MM.1S (cell line): Measurements from ENCODE around the gene CCDC188.

ENCODE experiments used
- DNase-seq: peaks from one replicate; pipeline ENCODE4 v3.0.0-alpha.2; 2015
- H2AFZ ChIP-seq: fragments of 300-600 bp; sonication (generic); 2 replicates; pipeline ENCODE4 v1.6.0; 2016; ENCODE audit warnings: antibody characterized with exemption, low read length
- H3F3A ChIP-seq: fragments of 300-600 bp; sonication (generic); 2 replicates; pipeline ENCODE4 v1.6.1; 2016; ENCODE audit warnings: mild to moderate bottlenecking, antibody characterized with exemption, low read length, moderate library complexity, mixed read lengths; ENCODE audit not compliant: insufficient read depth
- H3K27ac ChIP-seq: fragments of 300-600 bp; sonication (generic); 2 replicates; pipeline ENCODE4 v1.5.1; 2016; ENCODE audit warnings: mild to moderate bottlenecking, low read length
- H3K27me3 ChIP-seq: fragments of 300-600 bp; sonication (generic); replicated peaks from 2 replicates; pipeline ENCODE4 v1.6.0; 2016; ENCODE audit warnings: low read length; ENCODE audit not compliant: insufficient read depth
- H3K36me3 ChIP-seq: fragments of 300-600 bp; sonication (generic); replicated peaks from 2 replicates; pipeline ENCODE4 v1.6.1; 2016; ENCODE audit warnings: mild to moderate bottlenecking, low read length, mixed read lengths; ENCODE audit not compliant: insufficient read depth
- H3K4me1 ChIP-seq: fragments of 300-600 bp; sonication (generic); 2 replicates; pipeline ENCODE4 v1.6.1; 2016; ENCODE audit warnings: low read length, mixed read lengths
- H3K4me2 ChIP-seq: fragments of 300-600 bp; sonication (generic); 2 replicates; pipeline ENCODE4 v1.6.0; 2016; ENCODE audit warnings: low read depth, low read length
- H3K4me3 ChIP-seq: fragments of 300-600 bp; sonication (generic); 2 replicates; pipeline ENCODE4 v1.5.1; 2016; ENCODE audit warnings: low read length, mixed read lengths
- H3K79me2 ChIP-seq: fragments of 300-600 bp; sonication (generic); 2 replicates; pipeline ENCODE4 v1.6.1; 2016; ENCODE audit warnings: mixed run types, low read length, mixed read lengths
- H3K9ac ChIP-seq: fragments of 300-600 bp; sonication (generic); 2 replicates; pipeline ENCODE4 v1.6.1; 2016; ENCODE audit warnings: low read length, mixed read lengths
- H3K9me2 ChIP-seq: fragments of 300-600 bp; sonication (generic); replicated peaks from 2 replicates; pipeline ENCODE4 v1.6.1; 2016; ENCODE audit warnings: mild to moderate bottlenecking, low read length, mixed read lengths; ENCODE audit not compliant: insufficient read depth
- H3K9me3 ChIP-seq: fragments of 300-600 bp; sonication (generic); replicated peaks from 2 replicates; pipeline ENCODE4 v1.6.1; 2016; ENCODE audit warnings: mild to moderate bottlenecking, low read length, mixed read lengths; ENCODE audit not compliant: insufficient read depth
- H4K20me1 ChIP-seq: fragments of 300-600 bp; sonication (generic); 2 replicates; pipeline ENCODE4 v1.6.1; 2016; ENCODE audit warnings: mild to moderate bottlenecking, low read length, moderate library complexity, mixed read lengths; ENCODE audit not compliant: insufficient read depth
- CTCF ChIP-seq: fragments of 300-600 bp; sonication (generic); IDR thresholded peaks from 2 replicates; pipeline ENCODE4 v1.5.1; 2016; ENCODE audit warnings: antibody characterized with exemption, low read length, mixed read lengths
- EZH2 ChIP-seq: fragments of 300-600 bp; sonication (generic); optimal IDR thresholded peaks from 2 replicates; pipeline ENCODE3; 2017; ENCODE audit warnings: low read depth, mild to moderate bottlenecking, antibody characterized with exemption, low read length, mixed read lengths
- EZH2phosphoT487 ChIP-seq: fragments of 300-600 bp; sonication (generic); IDR thresholded peaks from 2 replicates; pipeline ENCODE4 v1.6.1; 2018; ENCODE audit warnings: antibody characterized with exemption, low read length

CCDC188 gene

GRCh38 chr22:20198557-20199319 is 47.9 kb upstream of the CCDC188 start:
- H3K9me2 ChIP-seq: no peaks in the 10 kb centered on the region
- no peak overlapping the region for H3K9ac ChIP-seq
- no peak overlapping the region for H3K4me2 ChIP-seq
- H2AFZ ChIP-seq: no peak overlapping the region
- no peaks in the 10 kb centered on the region for H3K4me1 ChIP-seq
- no peaks in the 10 kb centered on the region for H3K9me3 ChIP-seq
- no peaks in the 10 kb centered on the region for H4K20me1 ChIP-seq
- TF ChIP-seq EZH2phosphoT487 (no peak), EZH2 (no peak), CTCF (no peak)
- H3K36me3 ChIP-seq: no peaks in the 10 kb centered on the region
- peaks cover 97% of the 10 kb centered on the region for H3K27me3 ChIP-seq
- H3K4me3 ChIP-seq: no peak overlapping the region
- no peak overlapping the region for H3K27ac ChIP-seq
- H3K79me2 ChIP-seq: no peaks in the 10 kb centered on the region
- DNase-seq: no peak
- no peaks in the 10 kb centered on the region for H3F3A ChIP-seq

- TF ChIP-seq EZH2phosphoT487 (no peak), CTCF (no peak), EZH2 (no peak)
- H3K9ac ChIP-seq: no peak overlapping the region
- H3K27ac ChIP-seq: no peak overlapping the region
- no peak overlapping the region for H3K4me2 ChIP-seq
- no peak for DNase-seq
- no peaks in the 10 kb centered on the region for H3K79me2 ChIP-seq
- H3K4me1 ChIP-seq: no peaks in the 10 kb centered on the region
- H3F3A ChIP-seq: no peaks in the 10 kb centered on the region
- no peaks in the 10 kb centered on the region for H3K9me2 ChIP-seq
- H3K27me3 ChIP-seq: peaks cover 97% of the 10 kb centered on the region
- H2AFZ ChIP-seq: no peak overlapping the region
- H3K4me3 ChIP-seq: no peak overlapping the region
- H4K20me1 ChIP-seq: no peaks in the 10 kb centered on the region
- H3K36me3 ChIP-seq: no peaks in the 10 kb centered on the region
- no peaks in the 10 kb centered on the region for H3K9me3 ChIP-seq
These were observed 46.7 kb upstream of the CCDC188 start for GRCh38 chr22:20197407-20198030.

DNA sequence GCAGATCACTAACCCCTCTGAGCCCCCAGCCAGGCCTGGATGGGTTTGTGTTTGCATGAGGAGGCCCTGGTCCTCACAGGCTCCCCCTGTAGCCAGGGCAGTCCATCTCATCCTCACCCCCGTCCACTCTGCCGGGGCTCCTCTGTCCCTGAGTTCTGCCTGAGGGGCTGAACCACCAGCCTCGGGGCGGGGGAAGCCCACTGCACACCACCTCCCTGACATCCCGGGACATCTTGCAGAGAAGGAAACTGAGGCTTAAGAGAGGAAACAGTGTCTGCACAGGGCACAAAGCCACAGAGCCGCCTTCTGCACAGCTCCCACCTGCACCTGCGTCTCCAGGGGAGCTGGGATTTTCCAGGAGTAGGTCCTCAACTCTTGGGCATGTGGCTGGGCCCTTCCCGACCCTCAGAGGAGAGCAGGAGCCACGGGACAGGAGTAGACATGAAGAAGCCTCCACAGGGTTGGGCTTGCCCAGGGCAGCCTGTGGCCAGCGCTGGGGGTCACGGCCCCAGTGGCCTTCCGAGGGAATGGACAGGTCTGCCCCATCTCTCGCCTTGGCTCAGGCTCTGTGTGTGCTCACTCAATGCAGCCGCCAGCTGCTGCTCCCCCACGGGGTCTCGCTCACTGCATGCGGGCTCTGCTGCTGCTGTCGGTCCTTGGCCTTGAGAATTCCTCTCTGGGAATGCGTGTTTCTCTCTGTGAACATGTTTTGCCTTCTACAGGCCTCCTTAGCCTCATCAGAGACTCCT is 45.4 kb upstream of the CCDC188 start:
- Histone ChIP-seq H2AFZ (no peak overlapping the region), H3K27me3 (peaks cover 98% of the 10 kb centered on the region), H3K4me1 (no peaks in the 10 kb centered on the region), H3K36me3 (no peaks in the 10 kb centered on the region), H3K9me2 (no peaks in the 10 kb centered on the region), H3K4me2 (no peak overlapping the region), H3K9me3 (no peaks in the 10 kb centered on the region), H3K9ac (no peak overlapping the region), H3F3A (no peaks in the 10 kb centered on the region), H4K20me1 (no peaks in the 10 kb centered on the region), H3K27ac (no peak overlapping the region), H3K4me3 (no peak overlapping the region), H3K79me2 (no peaks in the 10 kb centered on the region)
- TF ChIP-seq EZH2 (no peak), CTCF (no peak), EZH2phosphoT487 (no peak)
- no peak for DNase-seq
